SIG-M5 (cell line): ENCODE measurements around the gene ACADS.

Source experiments
- DNase-seq: peaks from one replicate; lab custom pipeline; 2025; lab: John Stamatoyannopoulos, UW

ACADS gene, protein sequence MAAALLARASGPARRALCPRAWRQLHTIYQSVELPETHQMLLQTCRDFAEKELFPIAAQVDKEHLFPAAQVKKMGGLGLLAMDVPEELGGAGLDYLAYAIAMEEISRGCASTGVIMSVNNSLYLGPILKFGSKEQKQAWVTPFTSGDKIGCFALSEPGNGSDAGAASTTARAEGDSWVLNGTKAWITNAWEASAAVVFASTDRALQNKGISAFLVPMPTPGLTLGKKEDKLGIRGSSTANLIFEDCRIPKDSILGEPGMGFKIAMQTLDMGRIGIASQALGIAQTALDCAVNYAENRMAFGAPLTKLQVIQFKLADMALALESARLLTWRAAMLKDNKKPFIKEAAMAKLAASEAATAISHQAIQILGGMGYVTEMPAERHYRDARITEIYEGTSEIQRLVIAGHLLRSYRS

DNA sequence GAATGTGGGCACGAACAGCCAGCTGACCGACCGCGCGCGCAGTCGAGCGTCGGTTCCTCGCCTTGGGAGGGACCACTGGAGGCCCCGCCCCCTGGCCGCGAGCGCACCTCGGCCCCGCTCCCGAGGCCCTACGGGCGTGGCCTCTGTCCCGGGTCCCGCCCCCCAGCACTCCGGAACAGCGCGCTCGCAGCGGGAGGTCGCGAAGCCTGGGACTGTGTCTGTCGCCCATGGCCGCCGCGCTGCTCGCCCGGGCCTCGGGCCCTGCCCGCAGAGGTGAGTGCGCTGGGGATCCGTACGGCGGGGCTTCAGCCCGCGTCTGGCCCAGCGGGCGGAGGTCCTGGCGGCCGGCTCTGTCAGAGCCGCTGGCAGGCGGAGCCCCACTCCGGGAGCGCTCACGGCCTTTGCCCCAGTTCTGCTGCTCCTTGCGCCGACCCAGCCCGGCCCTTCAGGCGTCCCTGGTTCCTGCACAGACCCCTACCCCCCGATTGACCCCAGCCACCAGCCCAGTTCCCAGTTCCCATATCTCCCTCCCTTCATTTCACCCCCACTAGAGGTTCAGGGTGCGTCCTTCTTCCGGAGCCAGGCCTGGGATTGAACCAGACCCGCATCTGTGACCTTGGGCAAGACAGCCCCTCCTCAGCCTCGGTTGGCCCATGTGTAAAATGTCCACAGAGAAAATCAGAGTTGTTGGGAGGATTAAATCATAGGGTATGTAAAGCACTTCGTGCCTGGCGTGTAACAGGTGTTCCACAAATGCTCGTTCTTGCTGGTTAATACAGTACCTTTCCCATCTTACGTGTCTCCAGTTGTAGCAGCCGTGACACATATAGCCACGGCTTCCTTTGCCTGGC is at the start of gene ACADS:
TSS of gene ACADS (plus strand) at position 168 of the 851 bp plus-strand sequence. CDS start at position 228, 60 bp downstream.
- no peak for DNase-seq

GRCh38 chr12:120677765-120678473 is 47.7 kb upstream of the ACADS start:
- peak; percentile 23 for DNase-seq

DNA sequence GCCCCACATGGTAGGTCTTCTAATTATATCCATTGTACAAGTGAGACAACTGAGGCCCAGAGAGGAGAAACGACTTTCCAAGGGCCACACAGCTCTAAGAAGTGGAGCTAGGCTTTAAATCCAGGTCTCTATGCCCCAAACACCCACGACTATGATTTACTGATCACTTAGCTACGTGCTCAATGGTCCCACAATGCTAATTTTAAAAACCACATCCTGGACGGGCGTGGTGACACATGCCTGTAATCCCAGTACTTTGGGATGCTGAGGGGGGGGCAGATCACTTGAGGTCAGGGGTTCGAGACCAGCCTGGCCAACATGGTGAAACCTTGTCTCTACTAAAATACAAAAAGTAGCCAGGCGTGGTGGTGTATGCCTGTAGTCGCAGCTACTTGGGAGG is 47.1 kb upstream of the ACADS start:
- DNase-seq: no peak

GRCh38 chr12:120680165-120680738 is 45.4 kb upstream of the ACADS start:
- DNase-seq: no peak

- peak; percentile 78 for DNase-seq
Observed at GRCh38 chr12:120684523-120684932, 41.1 kb upstream of the ACADS start.

DNA sequence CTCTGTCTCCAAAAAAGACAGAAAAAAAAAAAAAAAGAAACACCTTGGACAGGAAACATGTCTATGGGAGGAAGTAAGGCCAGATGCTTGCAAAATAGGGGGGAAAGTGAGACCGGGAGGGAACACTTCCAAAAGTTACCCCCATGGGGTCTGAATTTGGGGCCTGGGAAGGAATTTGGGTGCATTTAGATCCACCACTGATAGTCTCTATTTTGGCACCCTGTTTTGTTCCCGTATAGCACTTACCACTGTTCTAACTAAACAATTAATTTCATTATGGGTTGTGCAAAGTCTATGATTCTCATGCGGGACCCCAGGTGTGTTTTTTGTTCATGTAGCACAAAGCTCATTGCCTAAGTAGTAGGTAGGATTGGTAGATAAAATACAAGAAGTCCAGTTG is 40.1 kb upstream of the ACADS start:
- DNase-seq: no peak

DNA sequence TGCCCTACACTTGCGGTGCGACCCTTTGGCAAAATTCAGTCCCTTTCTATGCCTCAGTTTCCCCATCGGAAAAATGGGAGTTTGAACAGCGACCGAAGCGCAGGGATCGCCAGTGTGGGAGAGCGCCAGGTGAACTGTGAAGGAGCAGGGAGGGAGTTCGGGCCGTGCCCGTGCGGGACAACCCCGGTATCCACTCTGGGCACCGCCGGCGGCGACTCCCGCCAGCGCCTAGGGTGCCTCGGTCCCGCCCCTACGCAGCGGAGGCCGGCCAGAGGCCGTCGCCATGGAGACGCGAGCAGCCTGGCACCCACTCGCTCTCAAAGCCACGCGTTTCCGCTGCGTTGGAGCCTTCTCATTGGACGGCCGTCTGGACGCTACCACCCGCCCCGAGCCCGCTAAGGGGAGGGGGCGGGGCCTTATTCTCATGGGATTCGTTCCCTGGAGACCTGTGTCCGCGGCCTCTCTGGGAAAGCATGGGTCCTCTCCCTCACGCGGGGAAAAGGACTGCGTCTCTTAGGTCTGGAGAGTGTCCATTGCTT is 39.4 kb upstream of the ACADS start:
- peak; percentile 77 for DNase-seq

- DNase-seq: peak; percentile 92
Observed at GRCh38 chr12:120686690-120687577, 38.7 kb upstream of the ACADS start, which contains the start of gene MLEC. Gene MLEC, plus strand, starts transcription at chr12:120687149. Its CDS starts 148 bp downstream, at chr12:120687297.

DNA sequence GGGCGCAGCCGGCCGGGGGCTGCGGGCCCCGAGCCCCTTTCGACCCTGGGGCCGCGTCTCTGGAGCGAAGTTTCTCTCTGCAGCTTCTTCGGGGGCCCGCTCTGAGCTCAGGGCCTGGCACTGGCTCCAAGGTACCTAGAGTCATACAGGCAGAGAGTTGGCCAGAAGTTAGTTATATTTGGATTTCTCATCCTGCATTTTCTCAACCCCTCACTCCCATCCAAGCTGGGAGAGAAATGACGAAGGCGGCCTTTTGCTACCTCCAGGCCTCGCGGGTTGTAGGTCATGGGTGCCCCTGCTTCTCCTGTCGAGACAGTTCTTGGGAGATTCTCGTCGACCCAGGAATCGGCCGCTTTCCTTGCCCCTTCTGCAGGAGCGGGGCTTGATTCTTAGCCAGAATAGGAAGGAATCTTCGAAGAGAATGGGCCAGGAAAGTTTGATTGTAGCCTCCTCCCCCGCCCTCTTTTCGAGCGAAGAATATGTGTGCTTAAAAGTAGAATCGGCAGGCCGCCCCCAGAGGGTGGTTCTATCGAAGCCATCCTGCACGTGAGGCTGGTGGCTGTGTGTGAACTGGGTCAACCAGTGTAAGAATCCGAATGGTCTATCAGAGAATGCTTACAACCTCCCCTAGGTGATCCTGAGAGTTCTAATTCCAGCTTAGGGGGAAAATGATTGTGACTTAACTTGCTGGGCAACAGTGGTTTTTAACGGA is 37.9 kb upstream of the ACADS start:
- no peak for DNase-seq

DNA sequence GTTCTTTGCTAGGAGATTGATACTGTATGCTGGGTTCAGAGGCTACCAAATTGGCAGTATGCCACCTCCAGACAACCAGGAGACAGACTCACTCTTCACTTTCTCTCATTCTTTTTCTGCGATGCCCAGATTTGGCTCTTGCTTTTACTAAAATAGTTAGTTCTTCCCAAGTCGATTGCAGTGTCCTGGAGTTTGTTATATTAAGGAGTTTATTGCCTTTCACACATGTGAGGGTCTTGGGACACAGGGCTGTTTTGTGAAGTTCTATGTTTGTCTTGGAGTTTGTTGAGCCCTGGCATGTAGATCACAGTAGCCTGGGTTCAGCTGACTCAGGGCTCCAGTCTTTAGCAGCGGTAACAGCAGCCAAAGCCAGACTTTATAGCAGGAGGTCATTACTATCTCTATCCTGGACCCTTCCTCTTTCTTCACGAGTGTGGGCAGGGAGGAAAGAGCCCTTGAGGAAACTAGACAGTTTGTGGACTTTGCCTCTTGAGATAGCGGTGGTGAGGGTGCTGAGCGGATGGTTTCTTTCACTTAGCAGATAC is 37.0 kb upstream of the ACADS start:
- DNase-seq: no peak

DNA sequence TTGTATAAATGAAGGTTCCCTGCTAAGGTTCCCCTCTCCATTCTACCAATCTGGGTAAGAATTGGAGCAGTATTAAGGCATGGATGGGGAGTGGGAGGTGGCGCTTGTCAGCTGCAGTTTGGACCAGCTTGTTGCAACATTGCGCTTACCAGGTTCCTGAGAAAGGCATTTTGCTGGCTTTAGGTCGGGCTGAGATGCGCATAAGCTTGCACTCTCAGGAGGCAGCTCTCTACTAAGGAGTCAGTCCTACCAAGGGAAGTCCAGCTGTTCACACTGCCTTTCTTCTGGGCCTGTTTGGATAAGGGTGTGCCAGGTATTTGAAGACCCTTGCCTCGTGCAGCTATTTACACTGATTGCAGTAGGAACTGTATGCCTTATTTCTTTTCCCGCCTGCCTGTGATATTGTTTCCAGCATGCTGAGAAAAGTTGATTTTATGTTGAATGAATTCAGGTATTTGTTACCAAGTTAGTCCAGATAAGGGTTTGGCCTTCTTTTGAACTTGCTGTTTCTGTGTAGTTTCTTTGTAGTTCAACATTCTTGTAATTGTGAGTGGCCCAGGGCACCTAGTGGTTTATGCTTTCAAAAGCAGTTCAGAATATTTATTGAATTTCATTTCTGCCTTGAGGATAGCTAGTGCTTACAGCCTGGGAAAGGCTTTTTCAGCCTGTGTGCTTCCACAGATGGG is 36.1 kb upstream of the ACADS start:
- no peak for DNase-seq

DNA sequence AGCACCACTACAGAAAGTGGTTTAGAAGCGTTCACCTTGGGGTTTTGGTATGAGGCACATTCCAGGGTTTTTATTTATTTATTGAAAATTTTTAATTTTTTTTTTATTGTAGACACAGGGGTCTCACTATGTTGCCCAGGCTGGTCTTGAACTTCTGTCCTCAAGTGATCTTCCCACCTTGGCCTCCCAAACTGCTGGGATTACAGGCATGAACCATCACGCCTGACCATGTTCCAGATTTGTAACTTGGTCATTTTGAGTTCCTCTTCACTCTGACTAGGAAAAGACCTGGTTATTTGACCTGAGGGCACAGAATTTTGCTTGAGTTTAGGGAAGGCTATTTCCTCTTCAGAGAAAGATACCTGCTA is 35.6 kb upstream of the ACADS start:
- DNase-seq: no peak

DNA sequence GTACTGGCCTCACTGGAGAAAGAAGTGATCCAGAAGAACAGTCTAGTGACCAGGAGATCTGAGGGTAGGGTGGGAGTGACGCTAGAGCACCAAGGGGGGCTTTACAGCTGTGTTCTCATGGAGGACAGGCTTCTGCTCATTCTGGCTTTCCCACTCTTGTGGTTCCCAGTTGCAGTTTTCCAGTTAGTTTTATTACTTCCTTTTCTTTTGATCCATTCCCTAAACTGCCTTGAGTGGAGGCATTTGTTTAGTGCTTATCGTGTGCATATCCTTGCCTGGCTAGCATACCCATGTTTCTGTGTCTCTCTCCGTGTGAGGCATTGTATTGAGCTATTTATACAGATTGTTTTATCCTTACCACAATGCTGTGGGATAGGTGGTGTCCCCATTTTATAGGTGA is 34.6 kb upstream of the ACADS start:
- DNase-seq: no peak

- DNase-seq: no peak
Observed at GRCh38 chr12:120692524-120693033, 33.0 kb upstream of the ACADS start.

DNA sequence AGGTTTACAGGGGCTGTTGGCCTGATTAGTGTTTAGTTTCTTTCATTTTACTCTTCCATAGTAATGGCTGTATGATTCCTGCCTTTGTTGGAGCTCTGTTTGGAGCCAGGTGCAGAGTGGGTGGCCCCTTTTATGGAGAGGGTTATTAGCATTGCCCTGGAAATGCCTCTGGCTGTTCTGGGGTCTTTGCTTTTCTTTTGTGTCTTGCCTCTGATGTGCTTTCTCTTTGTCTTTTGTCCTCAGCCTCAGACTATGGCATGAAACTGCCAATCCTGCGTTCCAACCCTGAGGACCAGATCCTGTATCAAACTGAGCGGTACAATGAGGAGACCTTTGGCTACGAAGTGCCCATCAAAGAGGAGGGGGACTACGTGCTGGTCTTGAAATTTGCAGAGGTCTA is 31.8 kb upstream of the ACADS start:
- DNase-seq: no peak

GRCh38 chr12:120696626-120697025 is 29.0 kb upstream of the ACADS start:
- DNase-seq: no peak

- no peak for DNase-seq
Observed at GRCh38 chr12:120697344-120697743, 28.3 kb upstream of the ACADS start.

DNA sequence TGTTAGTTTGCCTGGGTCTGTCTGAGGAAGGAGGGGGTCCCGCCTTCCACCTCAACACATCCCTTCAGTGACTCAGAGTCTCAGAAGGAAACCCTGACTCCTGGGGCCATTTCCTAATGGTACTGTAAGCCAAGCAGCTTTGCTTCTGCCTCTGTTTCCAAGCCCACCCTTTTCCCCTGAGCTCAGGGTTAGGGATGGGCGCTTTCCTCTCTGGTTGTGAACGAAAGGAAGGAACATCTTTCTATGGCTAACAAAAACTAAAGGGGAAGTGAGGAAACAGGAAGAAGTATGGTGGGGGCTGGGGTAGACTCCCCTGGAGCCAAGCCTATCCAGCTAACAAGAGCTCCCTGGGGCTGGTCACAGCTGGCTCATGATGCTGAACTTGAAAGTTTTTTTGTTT is 27.0 kb upstream of the ACADS start:
- DNase-seq: no peak

DNA sequence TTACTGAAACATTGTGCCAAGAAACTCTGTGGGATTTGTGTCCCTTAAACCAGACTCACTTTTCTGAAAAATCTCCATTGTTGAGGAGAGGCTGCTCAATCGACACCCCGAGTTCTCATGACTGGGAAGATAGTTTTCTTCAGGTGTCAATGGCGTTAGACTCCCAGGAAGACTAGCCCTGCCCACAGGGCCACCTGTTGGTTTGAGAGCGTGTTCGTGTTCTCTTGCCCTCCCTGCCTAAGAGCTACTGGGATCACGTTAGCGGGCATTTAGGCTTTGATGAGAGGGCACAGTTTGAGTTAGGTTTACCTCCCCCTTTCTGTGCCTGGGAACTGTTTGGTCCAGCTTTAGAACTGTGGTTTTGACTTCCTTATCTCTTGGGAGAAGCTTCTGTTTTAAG is 26.1 kb upstream of the ACADS start:
- DNase-seq: no peak
